WTC11 (cell line): ENCODE results near the gene FAM149B1. TPM values are rescaled to one million over a fixed set of nuclear protein-coding genes. Genes with fewer than 3 reads are reported as not detected.

ENCODE experiments used
- ATAC-seq: fragments of 200-7000 bp; cut with Tn5 transposase; 2 replicates; pipeline ENCODE4 v1.10.0; 2021; ENCODE audit warnings: mild to moderate bottlenecking, moderate library complexity
- CTCF ChIA-PET: fragments of 300-600 bp; sonication (Branson Sonifier 250); formaldehyde crosslinking; loops from one replicate; lab custom pipeline; 2021; ENCODE audit warnings: antibody characterized with exemption; lab: Charles Lee
- POLR2A ChIA-PET: fragments of 350-600 bp; sonication (Branson Sonifier 250); formaldehyde crosslinking; loops from one replicate; lab custom pipeline; 2021; ENCODE audit warnings: antibody characterized with exemption; lab: Charles Lee
- DNase-seq: peaks from one replicate; pipeline ENCODE4 v3.0.0; 2021; ENCODE audit warnings: low spot score
- H3K27ac Mint-ChIP-seq: 2 replicates; pipeline ENCODE4 v1.8.0; 2021; ENCODE audit warnings: mixed read lengths
- H3K27me3 Mint-ChIP-seq: 2 replicates; pipeline ENCODE4 v1.8.0; 2021; ENCODE audit warnings: low read depth, mild to moderate bottlenecking, moderate library complexity, mixed read lengths
- H3K36me3 Mint-ChIP-seq: 2 replicates; pipeline ENCODE4 v1.8.0; 2021; ENCODE audit warnings: mixed read lengths
- H3K4me1 Mint-ChIP-seq: 2 replicates; pipeline ENCODE4 v1.8.0; 2022; ENCODE audit warnings: mixed read lengths
- H3K4me3 Mint-ChIP-seq: 2 replicates; pipeline ENCODE4 v1.8.0; 2021; ENCODE audit warnings: mild to moderate bottlenecking, moderate library complexity, mixed read lengths
- H3K9me3 Mint-ChIP-seq: 2 replicates; pipeline ENCODE4 v1.8.0; 2021; ENCODE audit warnings: mixed read lengths
- E2F5 ChIP-seq: sonication (generic); formaldehyde crosslinking; IDR thresholded peaks from 2 replicates; pipeline ENCODE4 v1.8.1; 2022; ENCODE audit warnings: mild to moderate bottlenecking, moderate library complexity, missing genetic modification reagents
- EMX1 ChIP-seq: fragments of 250-450 bp; sonication (Bioruptor Pico); IDR thresholded peaks from 2 replicates; pipeline ENCODE4 v1.8.0; 2021; ENCODE audit warnings: mild to moderate bottlenecking
- IRF1 ChIP-seq: sonication (generic); formaldehyde crosslinking; IDR thresholded peaks from 2 replicates; pipeline ENCODE4 v1.8.0; 2023; ENCODE audit warnings: missing genetic modification reagents
- KAT7 ChIP-seq: sonication (generic); formaldehyde crosslinking; IDR thresholded peaks from 2 replicates; pipeline ENCODE4 v1.8.1; 2023; ENCODE audit warnings: missing genetic modification reagents, mild to moderate bottlenecking, borderline replicate concordance
- MYBL2 ChIP-seq: sonication (generic); formaldehyde crosslinking; IDR thresholded peaks from 2 replicates; pipeline ENCODE4 v1.8.1; 2023; ENCODE audit warnings: mild to moderate bottlenecking, moderate library complexity, missing genetic modification reagents
- NR1H2 ChIP-seq: sonication (generic); formaldehyde crosslinking; IDR thresholded peaks from 2 replicates; pipeline ENCODE4 v1.9.0; 2021; ENCODE audit warnings: mild to moderate bottlenecking, moderate library complexity, missing genetic modification reagents
- NR3C1 ChIP-seq: sonication (generic); formaldehyde crosslinking; conservative IDR thresholded peaks from 2 replicates; pipeline ENCODE4 v1.8.1; 2023; ENCODE audit warnings: low read depth, mild to moderate bottlenecking, missing genetic modification reagents
- SP1 ChIP-seq: sonication (generic); formaldehyde crosslinking; conservative IDR thresholded peaks from 2 replicates; pipeline ENCODE4 v1.8.1; 2022; ENCODE audit warnings: missing genetic modification reagents
- TEAD4 ChIP-seq: sonication (generic); formaldehyde crosslinking; IDR thresholded peaks from 2 replicates; pipeline ENCODE4 v1.8.0; 2022; ENCODE audit warnings: mild to moderate bottlenecking, missing genetic modification reagents
- ZBTB21 ChIP-seq: sonication (generic); formaldehyde crosslinking; IDR thresholded peaks from 2 replicates; pipeline ENCODE4 v1.8.1; 2023; ENCODE audit warnings: mild to moderate bottlenecking, missing genetic modification reagents, borderline replicate concordance
- ZBTB43 ChIP-seq: sonication (generic); formaldehyde crosslinking; IDR thresholded peaks from 2 replicates; pipeline ENCODE4 v1.8.1; 2023; ENCODE audit warnings: mild to moderate bottlenecking, missing genetic modification reagents
- ZNF121 ChIP-seq: sonication (generic); formaldehyde crosslinking; IDR thresholded peaks from 2 replicates; pipeline ENCODE4 v1.8.0; 2023; ENCODE audit warnings: missing genetic modification reagents
- ZNF263 ChIP-seq: sonication (generic); formaldehyde crosslinking; IDR thresholded peaks from 2 replicates; pipeline ENCODE4 v1.8.1; 2022; ENCODE audit warnings: low read depth, mild to moderate bottlenecking, moderate library complexity, missing genetic modification reagents
- ZNF416 ChIP-seq: fragments of 250-450 bp; sonication (Bioruptor Pico); IDR thresholded peaks from 2 replicates; pipeline ENCODE4 v1.9.0; 2021; ENCODE audit warnings: mild to moderate bottlenecking, inconsistent platforms
- ZNF423 ChIP-seq: fragments of 250-450 bp; sonication (Bioruptor Pico); IDR thresholded peaks from 2 replicates; pipeline ENCODE4 v2.1.2; 2022; ENCODE audit warnings: mild to moderate bottlenecking, moderate library complexity
- total RNA-seq: library from RNA; stranded (reverse); gene quantifications from 3 replicates; pipeline ENCODE4 v1.2.3, GENCODE V29; 2021
- TF ChIP-seq, protein P1 (sequence below): fragments of 200-600 bp; IDR thresholded peaks from 2 replicates; pipeline ENCODE4 v1.8.0; 2022; ENCODE audit warnings: antibody characterized with exemption
- TF ChIP-seq, protein P2 (sequence below): sonication (generic); formaldehyde crosslinking; IDR thresholded peaks from 2 replicates; pipeline ENCODE4 v1.8.1; 2023; ENCODE audit warnings: mild to moderate bottlenecking, missing genetic modification reagents, moderate library complexity
- TF ChIP-seq, protein P3 (sequence below): fragments of 250-450 bp; sonication (Bioruptor Pico); IDR thresholded peaks from 2 replicates; pipeline ENCODE4 v2.1.2; 2022; ENCODE audit warnings: mild to moderate bottlenecking, moderate library complexity

The FAM149B1 gene
- total RNA-seq, 1 experiment from 2014 or later = 13.8 TPM

DNA sequence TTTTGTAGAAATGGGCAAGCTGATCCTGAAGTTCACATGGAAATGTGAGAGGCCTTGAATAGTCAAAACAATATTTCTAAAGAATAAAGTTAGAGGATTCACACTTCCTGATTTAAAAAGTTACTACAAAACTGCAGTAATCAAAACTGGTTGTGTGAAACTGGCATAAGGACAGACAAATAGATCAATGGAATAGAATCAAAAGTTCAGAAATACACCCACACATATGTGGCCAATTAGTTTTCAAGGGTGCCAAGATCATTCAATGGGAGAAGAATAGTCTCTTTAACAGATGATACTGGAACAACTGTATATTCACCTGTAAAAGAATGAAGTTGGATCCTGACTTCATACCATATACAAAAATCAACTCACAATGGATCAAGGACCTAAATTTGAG lies 51.5 kb downstream of the FAM149B1 start:
- H3K9me3 Mint-ChIP-seq = no peaks in the 10 kb centered on the region
- no peak overlapping the region for H3K4me3 Mint-ChIP-seq
- no peaks in the 10 kb centered on the region for H3K27me3 Mint-ChIP-seq
- no peak for ATAC-seq
- ChIA-PET CTCF (interaction anchor here (0.9 to 1.0 kb wide), 3 partner anchors 9 to 123 kb away, joined by 3 to 4 read pairs (median 3); no protein-coding TSS in a partner anchor), POLR2A (no interaction called here)
- 0 out of 2 replicates have a peak, but pooled peaks cover 3% of the 10 kb centered on the region for H3K36me3 Mint-ChIP-seq
- DNase-seq = no peak
- no peak overlapping the region for H3K27ac Mint-ChIP-seq
- TF ChIP-seq, protein P1, sequence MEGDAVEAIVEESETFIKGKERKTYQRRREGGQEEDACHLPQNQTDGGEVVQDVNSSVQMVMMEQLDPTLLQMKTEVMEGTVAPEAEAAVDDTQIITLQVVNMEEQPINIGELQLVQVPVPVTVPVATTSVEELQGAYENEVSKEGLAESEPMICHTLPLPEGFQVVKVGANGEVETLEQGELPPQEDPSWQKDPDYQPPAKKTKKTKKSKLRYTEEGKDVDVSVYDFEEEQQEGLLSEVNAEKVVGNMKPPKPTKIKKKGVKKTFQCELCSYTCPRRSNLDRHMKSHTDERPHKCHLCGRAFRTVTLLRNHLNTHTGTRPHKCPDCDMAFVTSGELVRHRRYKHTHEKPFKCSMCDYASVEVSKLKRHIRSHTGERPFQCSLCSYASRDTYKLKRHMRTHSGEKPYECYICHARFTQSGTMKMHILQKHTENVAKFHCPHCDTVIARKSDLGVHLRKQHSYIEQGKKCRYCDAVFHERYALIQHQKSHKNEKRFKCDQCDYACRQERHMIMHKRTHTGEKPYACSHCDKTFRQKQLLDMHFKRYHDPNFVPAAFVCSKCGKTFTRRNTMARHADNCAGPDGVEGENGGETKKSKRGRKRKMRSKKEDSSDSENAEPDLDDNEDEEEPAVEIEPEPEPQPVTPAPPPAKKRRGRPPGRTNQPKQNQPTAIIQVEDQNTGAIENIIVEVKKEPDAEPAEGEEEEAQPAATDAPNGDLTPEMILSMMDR = no peak
- no peak for TF ChIP-seq ZNF121
- no peaks in the 10 kb centered on the region for H3K4me1 Mint-ChIP-seq

DNA sequence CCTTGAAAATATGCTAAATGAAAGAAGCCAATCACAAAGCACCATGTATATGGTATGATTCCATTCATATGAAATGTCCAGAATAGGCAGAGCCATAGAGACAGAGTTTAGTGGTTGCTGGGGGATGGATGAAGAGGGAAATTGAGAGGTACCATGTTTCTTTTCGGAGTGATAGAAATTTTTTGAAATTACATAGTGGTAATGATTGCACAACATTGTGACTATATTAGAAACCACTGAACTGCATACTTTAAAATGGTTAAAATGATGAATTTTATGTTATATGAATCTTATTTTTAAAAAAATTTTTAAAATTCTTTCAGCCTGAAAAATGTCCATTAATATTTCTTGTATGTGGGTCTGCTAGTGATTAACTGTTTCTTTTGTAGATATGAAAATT lies 53.1 kb downstream of the FAM149B1 start:
- POLR2A ChIA-PET = no interaction called here
- no peaks in the 10 kb centered on the region for H3K4me1 Mint-ChIP-seq
- H3K4me3 Mint-ChIP-seq = no peak overlapping the region
- no peaks in the 10 kb centered on the region for H3K27me3 Mint-ChIP-seq
- TF ChIP-seq TEAD4 (CRISPR knock-in tag) (no peak), EMX1 (CRISPR knock-in tag) (no peak), NR3C1 (CRISPR knock-in tag) (no peak), E2F5 (CRISPR knock-in tag) (no peak), ZNF423 (CRISPR knock-in tag) (no peak), ZBTB43 (CRISPR knock-in tag) (no peak), ZNF416 (CRISPR knock-in tag) (no peak)
- TF ChIP-seq, protein P2, sequence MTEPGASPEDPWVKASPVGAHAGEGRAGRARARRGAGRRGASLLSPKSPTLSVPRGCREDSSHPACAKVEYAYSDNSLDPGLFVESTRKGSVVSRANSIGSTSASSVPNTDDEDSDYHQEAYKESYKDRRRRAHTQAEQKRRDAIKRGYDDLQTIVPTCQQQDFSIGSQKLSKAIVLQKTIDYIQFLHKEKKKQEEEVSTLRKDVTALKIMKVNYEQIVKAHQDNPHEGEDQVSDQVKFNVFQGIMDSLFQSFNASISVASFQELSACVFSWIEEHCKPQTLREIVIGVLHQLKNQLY (CRISPR knock-in tag) = no peak
- TF ChIP-seq, protein P3, sequence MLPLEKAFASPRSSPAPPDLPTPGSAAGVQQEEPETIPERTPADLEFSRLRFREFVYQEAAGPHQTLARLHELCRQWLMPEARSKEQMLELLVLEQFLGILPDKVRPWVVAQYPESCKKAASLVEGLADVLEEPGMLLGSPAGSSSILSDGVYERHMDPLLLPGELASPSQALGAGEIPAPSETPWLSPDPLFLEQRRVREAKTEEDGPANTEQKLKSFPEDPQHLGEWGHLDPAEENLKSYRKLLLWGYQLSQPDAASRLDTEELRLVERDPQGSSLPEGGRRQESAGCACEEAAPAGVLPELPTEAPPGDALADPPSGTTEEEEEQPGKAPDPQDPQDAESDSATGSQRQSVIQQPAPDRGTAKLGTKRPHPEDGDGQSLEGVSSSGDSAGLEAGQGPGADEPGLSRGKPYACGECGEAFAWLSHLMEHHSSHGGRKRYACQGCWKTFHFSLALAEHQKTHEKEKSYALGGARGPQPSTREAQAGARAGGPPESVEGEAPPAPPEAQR (CRISPR knock-in tag) = no peak
- TF ChIP-seq, all 79 proteins: peak for 0
- Mint-ChIP-seq H3K27ac (no peak overlapping the region), H3K9me3 (no peaks in the 10 kb centered on the region), H3K36me3 (0 out of 2 replicates have a peak, but pooled peaks cover 3% of the 10 kb centered on the region)
- ATAC-seq (no peak), DNase-seq (no peak)
- CTCF ChIA-PET = no interaction called here

GRCh38 chr10:73225518-73225917 lies 57.6 kb downstream of the FAM149B1 start:
- Mint-ChIP-seq H3K36me3 (peaks cover 3% of the 10 kb centered on the region; the same call in 1 of the 2 replicates), H3K4me1 (no peaks in the 10 kb centered on the region)
- no peak for ATAC-seq
- TF ChIP-seq ZNF263 (CRISPR knock-in tag) (no peak), IRF1 (CRISPR knock-in tag) (no peak), E2F5 (CRISPR knock-in tag) (no peak), ZNF416 (CRISPR knock-in tag) (no peak), KAT7 (CRISPR knock-in tag) (no peak), MYBL2 (CRISPR knock-in tag) (no peak), NR1H2 (CRISPR knock-in tag) (no peak), ZBTB43 (CRISPR knock-in tag) (no peak), ZBTB21 (CRISPR knock-in tag) (no peak), SP1 (no peak)

More at GRCh38 chr10:73225518-73225917, 57.6 kb downstream of the FAM149B1 start:
- H3K27me3 Mint-ChIP-seq = no peaks in the 10 kb centered on the region
- DNase-seq = no peak
- no peak overlapping the region for H3K27ac Mint-ChIP-seq
- POLR2A ChIA-PET = no interaction called here
- no peak overlapping the region for H3K4me3 Mint-ChIP-seq
- no peaks in the 10 kb centered on the region for H3K9me3 Mint-ChIP-seq
- CTCF ChIA-PET = no interaction called here
